Activated CD4-positive, alpha-beta T cell treated with anti-CD3 and anti-CD28 coated beads, Interleukin-2, Interleukin-6, amounts not matched to agents 100 ng/mL and 50 ng/mL, durations not matched to agents 16 hours and 8 hours (primary cell): Measurements from ENCODE around the gene MAGI3.
A peak's percentile ranks its signal among the peaks of the same experiment; 100 is the strongest.
"Not testable (repeated sequence)": the region's sequence is repeated elsewhere in the genome, so short reads cannot be mapped to it uniquely, and the experiment has no call there.

ENCODE experiments used
- DNase-seq: peaks from one replicate; pipeline ENCODE4 v3.0.0-alpha.2; 2020

MAGI3 gene

DNA sequence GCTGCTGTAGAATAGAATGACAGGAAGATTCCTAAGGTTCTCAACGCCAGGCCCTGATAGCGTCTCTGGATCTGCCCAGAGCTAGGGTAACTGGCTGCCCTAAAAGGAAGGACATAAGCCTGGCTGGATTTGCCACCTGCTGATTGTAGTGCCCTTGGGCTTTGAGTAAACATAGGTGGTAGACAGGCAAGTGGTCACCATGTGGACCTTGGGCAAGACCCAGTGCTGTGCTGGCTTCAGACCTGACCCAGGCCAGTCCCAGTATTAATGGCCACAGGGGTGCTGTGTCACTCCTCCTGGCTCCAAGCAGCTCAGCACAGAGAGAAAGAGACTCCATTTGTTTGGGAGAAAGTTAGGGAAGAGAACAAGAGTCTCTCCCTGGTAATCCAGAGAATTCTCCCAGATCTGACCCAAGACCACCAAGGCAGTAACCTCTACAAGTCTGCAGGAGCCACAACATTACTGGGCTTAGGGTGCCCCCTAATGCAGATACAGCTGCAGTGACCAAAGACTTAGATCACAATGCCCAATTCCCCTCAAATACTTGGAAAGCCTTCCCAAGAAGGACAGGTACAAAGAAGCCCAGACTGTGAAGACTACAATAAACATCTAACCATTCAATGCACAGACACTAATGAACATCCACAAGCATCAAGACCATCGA, 324.4 kb downstream of the MAGI3 start:
- no peak for DNase-seq

DNA sequence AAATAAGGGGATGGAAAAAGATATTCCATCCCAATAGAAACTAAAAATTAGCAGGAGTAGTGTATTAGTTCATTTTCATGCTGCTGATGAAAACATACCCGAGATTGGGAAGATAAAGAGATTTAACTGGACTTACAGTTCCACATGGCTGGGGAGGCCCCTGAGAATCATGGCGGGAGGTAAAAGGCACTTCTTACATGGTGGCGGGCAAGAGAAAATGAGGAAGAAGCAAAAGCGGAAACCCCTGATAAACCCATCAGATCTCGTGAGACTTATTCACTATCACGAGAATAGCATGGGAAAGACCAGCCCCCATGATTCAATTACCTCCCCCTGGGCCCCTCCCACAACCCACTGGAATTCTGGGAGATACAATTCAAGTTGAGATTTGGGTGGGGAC, 327.2 kb downstream of the MAGI3 start:
- not testable (repeated sequence) for DNase-seq

DNA sequence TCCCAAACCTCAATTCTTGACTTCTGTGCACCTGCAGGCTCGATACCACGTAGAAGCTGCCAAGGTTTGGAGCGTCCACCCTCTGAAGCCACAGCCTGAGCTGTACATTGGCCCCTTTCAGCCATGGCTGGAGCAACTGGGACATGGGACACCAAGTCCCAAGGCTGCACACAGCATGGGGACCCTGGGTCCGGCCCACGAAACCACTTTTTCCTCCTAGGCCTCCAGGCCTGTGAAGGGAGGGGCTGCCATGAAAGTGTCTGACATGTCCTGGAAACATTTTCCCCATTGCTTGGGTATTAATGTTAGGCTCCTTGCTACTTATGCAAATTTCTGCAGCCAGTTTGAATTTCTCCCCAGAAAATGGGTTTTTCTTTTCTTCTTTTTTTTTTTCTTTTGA, 328.3 kb downstream of the MAGI3 start:
- DNase-seq = not testable (repeated sequence)

DNA sequence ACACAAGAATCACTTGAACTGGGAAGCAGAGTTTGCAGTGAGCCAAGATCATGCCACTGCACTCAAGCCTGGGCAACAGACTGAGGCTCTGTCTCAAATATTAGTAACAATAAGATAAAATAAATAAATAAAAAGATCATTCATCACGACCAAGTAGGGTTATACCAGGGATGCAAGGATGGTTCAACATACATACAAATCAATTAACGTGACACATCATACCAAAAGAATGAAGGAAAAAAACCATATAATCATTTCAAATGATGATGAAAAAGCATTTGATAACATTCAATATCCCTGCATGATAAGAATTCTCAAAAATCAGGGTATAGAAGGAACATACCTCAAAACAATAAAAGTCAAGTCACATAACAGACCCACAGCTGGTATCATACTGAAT, 330.7 kb downstream of the MAGI3 start:
- no peak for DNase-seq

DNA sequence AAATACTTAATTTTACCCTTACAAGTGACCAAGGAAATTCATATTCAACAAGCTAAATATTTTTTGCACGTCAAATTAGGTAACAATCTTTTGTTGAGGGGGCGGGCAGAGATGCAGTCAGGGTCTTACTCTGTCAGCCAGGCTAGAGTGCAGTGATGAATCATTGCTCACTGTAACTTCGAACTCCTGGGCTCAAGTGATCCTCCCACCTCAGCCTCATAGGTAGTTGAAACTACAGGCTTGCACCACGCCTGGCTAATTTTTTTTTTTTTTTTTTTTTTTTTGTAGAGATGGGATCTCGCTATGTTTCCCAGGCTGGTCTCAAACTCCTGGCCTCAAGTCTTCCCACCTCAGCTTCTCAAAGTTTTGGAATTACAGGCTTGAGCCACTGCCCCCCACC, 342.5 kb downstream of the MAGI3 start:
- no peak for DNase-seq

DNA sequence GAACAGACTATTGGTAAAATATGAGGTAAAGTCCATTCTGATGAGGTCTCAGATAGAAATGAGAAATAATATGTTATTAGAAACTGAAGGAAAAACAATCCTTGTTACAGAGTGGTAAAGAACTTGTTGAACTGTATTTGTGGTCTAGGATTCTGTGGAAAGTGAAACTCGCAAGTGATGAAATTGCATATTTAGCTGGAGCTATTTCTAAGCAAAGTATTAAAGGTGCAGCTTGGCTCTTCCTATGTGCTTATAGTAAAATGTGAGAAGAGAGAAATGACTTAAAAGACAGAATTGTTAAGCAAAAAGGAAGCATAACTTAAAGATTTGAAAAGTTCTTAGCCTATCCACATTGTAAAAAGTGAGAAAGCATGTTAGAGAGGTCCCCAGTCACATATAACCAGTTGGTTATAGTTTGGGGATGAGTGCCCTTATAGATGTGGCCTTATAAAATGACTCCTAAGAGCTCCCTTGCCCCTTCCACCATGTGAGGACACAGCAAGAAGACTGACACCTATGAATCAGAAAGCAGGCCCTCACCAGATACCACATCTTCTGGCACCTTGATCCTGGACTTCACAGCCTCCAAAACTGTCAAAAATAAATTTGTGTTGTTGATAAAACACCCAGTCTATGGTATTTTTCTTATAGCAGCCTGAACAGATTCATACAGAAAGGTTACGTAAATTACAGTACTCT, 344.2 kb downstream of the MAGI3 start:
- peak; percentile 7 for DNase-seq
